Forelimb muscle (tissue), 1 donor: ENCODE data around the gene EPHB4. TPM values are rescaled to one million over a fixed set of nuclear protein-coding genes. Genes with fewer than 3 reads are reported as not detected.
"Not testable (repeated sequence)": the region's sequence is repeated elsewhere in the genome, so short reads cannot be mapped to it uniquely, and the experiment has no call there.

ENCODE experiments used
- DNase-seq: peaks from one replicate; pipeline ENCODE4 v3.0.0-alpha.2; 2013; ENCODE audit warnings: low read depth
- polyA plus RNA-seq: library from polyadenylated mRNA; unstranded; fragments of 120-200 nt; gene quantifications from one replicate; pipeline ENCODE4 v1.2.1, GENCODE V29; 2013; ENCODE audit not compliant: insufficient read length

The EPHB4 gene
- polyA plus RNA-seq, 1 donor: 38.8 TPM

DNA sequence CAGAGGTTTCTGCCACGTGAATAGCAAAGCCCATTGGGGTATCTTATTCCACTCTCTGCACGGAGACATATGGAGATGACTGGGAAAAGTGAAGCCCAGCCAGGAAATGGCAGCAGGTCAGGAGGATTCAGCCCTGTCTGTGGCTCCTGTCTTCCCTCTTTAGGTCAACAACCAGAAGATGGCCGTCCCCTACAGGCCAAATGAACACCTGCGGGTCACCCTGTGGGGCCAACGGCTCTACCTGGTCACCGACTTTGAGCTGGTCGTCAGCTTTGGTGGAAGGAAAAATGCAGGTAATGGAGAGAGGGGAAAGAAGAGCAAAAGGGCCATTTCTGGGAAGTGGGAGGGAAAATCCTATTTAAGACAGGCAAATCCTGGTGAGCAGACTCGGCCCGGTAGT is 38.3 kb downstream of the EPHB4 start:
- DNase-seq: no peak

DNA sequence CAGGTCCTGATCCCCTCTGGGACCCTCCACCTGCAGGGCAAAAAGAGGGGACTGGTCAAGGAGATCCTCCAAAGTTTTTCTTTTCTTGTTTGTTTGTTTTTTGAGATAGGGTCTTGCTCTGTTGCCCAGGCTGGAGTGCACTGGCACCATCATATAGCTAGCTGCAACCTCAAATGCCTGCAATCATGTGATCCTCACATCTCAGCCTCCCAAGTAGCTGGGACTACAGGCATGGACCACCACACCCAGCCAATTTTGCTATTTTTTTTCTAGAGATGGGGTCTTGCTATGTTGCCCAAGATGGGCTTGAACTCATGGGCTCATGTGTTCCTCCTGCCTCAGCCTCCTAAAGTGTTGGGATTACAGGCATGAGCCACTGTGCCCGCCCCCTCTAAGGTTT is 41.0 kb downstream of the EPHB4 start:
- DNase-seq: no peak

DNA sequence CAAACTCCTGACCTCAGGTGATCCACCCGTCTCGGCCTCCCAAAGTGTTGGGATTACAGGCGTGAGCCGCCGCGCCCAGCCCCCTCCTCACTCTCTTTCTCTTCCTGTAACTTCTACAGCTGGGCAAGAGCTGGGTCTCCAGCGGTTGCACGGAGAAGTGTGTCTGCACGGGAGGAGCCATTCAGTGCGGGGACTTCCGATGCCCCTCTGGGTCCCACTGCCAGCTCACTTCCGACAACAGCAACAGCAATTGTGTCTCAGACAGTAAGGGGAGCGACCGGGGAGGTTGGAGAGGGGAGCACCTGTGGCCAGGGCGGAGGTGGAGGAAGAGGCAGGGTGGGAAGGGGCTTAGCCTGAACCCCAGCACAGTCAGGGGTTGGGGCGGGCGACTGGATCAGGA is 41.4 kb downstream of the EPHB4 start:
- DNase-seq: no peak

DNA sequence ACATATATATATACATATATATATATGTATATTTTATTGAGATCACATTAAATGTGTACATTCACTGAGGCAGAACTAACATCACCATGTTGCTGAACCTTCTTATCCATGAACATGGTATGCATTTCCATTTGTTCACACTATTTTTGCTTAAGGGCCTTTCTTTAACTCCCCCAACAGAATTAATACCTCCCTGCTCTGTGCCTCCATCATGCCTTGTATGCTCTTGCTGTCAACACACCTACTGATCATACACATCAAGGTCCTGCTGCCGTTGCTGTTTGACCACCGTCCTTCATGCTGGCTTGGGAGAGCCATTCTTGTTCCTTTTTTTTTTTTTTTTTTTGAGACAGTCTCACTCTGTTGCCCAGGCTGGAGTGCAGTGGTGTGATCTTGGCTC is 43.5 kb downstream of the EPHB4 start:
- DNase-seq: no peak

DNA sequence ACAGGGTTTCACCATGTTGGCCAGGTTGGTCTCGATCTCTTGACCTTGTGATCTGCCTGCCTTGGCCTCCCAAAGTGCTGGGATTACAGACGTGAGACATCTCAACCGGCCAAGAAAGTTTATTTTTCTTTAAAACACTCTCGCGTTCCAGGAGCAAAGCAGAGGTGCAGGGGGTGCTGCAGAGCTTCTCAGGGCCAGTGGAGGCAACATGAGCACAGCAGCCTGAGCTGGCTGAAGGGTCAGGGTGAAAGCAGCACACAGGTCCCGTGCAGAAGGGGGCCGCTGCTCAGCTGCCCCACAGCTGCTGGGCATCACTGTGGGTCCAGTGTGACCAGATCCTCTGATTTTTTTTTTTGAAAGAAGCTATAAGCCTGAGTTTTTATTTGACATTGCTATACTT is 46.1 kb downstream of the EPHB4 start:
- no peak for DNase-seq

DNA sequence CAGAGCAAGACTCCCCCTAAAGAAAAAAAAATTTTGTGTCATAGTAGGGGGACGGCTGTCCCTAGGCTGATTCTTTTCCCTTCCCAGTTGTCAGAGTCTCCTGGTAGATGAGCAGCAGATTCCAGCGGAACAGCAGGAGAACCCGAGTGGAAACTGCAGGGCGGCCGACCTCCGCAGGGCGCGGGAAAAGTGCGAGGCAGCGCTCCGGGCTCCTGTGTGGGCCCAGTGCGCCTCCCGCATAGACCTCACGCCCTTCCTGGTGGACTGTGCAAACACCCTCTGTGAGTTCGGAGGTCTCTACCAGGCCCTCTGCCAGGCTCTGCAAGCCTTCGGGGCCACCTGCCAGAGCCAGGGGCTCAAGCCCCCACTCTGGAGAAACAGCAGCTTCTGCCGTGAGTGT is 48.0 kb downstream of the EPHB4 start:
- DNase-seq: no peak

DNA sequence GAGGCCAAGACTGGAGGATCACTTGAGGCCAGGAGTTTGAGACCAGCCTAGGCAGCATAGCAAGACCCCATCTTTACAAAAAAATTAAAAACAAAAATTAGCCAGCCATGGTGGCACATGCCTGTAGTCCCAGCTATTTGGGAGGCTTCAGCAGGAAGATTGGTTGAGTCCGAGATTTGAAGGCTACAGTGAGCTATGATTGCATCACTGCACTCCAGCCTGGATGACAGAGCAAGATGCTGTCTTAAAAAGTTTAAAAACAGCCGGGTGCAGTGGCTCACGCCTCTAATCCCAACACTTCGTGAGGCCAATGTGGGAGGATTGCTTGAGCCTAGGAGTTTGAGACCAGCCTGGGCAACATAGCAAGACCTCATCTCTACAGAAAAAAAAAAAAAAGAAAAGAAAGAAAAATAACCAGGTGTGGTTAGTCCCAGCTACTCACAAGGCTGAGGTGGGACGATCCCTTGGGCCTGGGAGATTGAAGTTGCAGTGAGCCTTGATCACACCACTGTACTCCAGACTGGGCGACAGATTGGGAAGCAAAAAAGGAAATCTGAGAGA is 49.2 kb downstream of the EPHB4 start:
- DNase-seq: no peak

DNA sequence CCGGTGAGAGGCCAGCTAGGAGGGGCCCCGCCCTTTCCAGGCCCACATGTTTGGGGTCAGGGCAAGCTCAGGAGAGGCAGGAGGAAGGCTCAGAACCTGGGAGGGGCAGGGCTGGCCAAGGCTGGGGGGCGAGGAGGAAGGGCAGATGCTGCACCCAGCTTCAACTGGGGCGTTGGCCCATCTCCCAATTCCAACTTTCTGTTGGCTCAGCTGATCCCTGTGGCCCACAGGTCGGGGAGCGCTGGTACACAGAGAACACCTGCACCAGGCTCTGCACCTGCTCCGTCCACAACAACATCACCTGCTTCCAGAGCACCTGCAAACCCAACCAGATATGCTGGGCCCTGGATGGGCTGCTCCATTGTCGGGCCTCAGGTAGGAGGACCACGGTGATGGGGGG is 53.8 kb downstream of the EPHB4 start:
- no peak for DNase-seq

DNA sequence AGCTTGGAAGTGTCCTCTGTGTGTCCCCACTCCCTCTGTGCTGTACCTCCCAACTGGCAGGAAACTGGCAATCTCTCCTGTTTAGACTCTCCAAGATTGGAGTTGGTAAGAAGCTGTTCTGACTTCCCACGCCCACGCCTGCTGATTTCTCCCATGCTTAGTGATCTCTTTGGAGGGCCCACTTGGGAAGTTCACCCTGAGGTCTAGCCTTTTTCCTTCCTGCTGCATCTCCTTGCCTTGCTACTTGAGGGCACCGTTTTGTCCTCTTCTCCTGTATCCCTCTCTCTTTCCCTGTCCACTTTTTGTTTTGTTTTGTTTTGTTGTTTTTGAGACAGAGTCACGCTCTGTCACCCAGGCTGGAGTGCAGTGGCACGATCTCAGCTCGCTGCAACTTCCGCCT is 58.5 kb downstream of the EPHB4 start:
- DNase-seq: no peak

DNA sequence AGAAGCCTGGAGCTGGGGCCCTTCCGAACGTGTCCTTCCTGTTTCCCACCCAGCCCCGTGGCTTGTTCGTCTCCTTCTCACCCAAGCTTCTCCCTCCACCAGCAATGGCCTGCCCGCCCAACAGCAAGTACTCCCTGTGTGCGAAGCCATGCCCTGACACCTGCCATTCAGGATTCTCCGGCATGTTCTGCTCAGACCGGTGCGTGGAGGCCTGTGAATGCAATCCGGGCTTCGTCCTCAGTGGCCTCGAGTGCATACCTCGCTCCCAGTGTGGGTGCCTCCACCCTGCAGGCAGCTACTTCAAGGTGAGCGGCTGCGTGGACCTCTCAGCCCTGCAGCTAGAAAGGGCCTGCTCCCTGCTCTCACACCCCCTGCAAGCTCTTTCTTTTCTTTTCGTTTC is 62.1 kb downstream of the EPHB4 start:
- DNase-seq: no peak

DNA sequence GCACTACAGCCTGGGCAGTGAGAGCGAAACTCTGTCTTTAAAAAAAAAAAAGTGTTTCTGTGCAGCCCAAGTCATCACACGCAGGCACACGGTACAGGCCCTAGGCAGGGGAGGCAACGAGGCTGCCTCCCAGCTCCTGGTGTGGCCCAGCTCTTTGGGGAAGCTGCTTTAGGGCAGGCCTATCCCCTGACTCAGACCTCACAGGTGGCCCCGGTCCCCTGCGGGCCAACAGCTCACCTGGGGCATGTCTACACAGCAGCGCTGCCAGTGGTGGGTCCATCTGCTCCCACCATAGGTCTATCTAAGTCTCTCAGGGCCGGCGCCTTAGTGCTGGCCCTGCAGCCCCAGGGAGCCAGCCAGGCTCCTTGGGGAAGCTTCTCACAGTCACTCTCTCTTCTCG is 62.5 kb downstream of the EPHB4 start:
- DNase-seq: no peak

DNA sequence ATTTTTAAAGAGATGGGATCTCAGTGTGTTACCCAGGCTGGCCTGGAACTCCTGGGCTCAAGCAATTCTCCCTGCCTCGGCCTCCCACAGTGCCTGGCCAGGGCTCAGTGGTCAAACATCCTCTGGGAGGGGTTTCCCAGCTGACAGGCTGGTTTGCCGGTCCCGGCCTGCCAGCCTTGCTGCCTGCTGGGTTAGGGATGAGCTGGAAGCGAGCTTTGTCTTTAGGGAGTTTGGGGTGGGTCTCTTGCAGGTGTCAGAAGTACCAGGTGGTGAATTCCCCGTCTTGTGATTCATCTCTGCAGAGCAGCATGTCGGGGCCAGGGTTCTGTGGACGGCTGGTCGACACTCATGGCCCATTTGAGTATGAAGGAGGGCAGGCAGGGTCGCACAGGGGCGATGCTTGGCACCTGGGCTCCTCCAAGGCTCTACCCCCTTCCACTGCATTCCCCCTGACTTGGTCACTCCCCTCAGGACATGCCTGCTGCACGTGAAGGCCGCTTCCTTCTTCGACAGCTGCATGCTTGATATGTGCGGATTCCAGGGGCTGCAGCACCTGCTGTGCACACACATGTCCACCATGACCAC is 63.7 kb downstream of the EPHB4 start:
- DNase-seq: no peak

DNA sequence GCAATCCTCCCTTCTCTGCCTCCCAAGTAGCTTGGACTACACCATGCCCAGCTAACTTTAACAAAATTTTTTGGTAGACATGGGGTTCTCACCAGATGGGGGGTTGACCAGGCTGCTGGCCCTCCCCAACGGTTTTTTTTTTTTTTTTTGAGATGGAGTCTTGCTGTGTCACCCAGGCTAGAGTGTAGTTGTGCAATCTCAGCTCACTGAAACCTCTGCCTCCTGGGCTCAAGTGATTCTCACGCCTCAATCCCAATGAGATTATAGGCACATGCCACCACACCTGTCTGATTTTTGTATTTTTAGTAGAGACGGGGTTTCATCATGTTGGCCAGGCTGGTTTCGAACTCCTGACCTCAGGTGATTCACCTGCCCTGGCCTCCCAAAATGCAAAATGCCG is 64.5 kb downstream of the EPHB4 start:
- DNase-seq: not testable (repeated sequence)

DNA sequence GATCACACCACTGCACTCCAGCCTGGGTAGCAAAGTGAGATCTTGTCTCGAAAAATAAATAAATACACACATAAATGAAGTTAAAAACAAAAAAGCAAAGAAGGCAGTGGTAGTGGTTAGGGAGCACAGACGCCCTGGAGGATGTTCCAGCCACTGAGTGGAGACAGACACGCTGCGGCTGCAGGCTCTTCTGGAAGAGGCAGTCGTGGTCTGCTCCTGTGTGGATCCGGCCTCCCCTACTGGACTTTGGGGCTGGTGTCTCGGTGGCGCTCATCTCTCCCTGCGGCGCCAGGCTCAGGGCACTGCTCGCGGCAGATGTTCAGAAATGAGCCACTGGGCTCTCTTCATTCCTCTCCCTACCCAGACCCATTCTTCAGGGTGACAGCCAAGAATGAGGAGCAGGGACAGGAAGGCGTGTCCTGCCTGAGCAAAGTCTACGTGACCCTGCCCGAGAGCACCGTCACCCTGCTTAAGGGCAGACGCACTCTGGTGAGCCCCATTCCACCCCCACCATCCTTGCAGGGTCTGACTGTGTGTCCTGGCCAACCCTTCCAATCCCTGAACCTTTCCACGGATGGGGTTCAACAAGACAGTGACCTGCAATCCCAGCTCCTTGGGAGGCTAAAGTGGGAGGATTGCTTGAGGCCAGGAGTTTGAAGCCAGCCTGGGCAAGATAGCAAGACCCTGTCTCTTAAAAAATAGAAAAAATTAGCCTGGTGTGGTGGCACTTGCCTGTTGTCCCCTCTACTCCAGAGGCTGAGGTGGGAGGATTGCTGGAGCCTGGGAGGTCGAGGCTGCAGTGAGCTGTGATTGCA is 67.8 kb downstream of the EPHB4 start:
- no peak for DNase-seq

DNA sequence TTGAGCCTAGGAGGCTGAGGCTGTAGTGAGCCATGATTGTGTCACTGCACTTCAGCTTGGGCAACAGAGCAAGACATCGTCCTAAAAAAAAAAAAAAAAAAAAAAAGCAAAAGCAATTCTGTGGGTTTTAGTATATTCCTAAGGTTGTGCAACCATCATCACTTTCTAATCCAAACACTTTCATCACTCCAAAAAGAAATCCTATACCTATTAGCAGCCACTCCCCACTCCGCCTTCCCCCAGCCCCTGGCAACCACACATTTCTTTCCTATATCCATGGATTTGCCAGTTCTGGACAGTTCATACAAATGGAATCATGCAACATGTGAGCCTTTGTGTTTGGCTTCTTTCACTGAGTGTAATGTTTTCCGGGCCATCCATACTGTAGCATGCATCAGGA is 73.6 kb downstream of the EPHB4 start:
- no peak for DNase-seq

DNA sequence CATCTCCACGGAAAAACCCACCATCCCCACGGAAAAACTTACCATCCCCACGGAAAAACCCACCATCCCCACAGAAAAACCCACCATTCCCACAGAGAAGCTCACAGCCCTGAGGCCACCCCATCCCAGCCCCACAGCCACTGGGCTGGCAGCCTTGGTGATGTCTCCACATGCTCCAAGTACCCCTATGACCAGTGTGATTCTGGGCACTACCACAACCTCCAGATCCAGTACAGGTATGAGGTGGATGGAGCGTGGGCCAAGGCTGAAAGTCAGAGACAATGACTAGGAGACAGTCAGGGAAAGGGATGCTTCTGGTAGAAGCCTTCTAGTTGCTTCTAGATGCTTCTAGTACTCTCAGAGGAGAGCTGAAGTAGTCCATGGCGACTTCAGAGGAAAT is 74.3 kb downstream of the EPHB4 start:
- no peak for DNase-seq

Other genes with a start within 250 kb of the EPHB4 start
- 25.3 TPM for gene LRCH4, start 241.4 kb downstream of the EPHB4 start, polyA plus RNA-seq
- 1.0 TPM for gene FBXO24, start 241.2 kb downstream of the EPHB4 start, polyA plus RNA-seq
- gene PCOLCE, start 225.2 kb downstream of the EPHB4 start, polyA plus RNA-seq: 224 TPM
- gene MOSPD3, start 215.0 kb downstream of the EPHB4 start, polyA plus RNA-seq: 17.1 TPM
- 0.90 TPM for gene TFR2, start 186.0 kb downstream of the EPHB4 start, polyA plus RNA-seq
- not detected for gene ACTL6B, start 171.1 kb downstream of the EPHB4 start, polyA plus RNA-seq
- 139 TPM for gene GNB2, start 153.8 kb downstream of the EPHB4 start, polyA plus RNA-seq
- gene GIGYF1, start 133.3 kb downstream of the EPHB4 start, polyA plus RNA-seq: 30.2 TPM
- 21.0 TPM for gene POP7, start 121.4 kb downstream of the EPHB4 start, polyA plus RNA-seq
- 0.18 TPM for gene EPO, start 107.1 kb downstream of the EPHB4 start, polyA plus RNA-seq
- gene ZAN, start 93.9 kb downstream of the EPHB4 start, polyA plus RNA-seq: not detected
- gene SLC12A9, start 25.2 kb upstream of the EPHB4 start, polyA plus RNA-seq: 20.7 TPM
- gene TRIP6, start 39.9 kb upstream of the EPHB4 start, polyA plus RNA-seq: 41.1 TPM
- 98.4 TPM for gene SRRT, start 47.6 kb upstream of the EPHB4 start, polyA plus RNA-seq
- 2.0 TPM for gene UFSP1, start 62.2 kb upstream of the EPHB4 start, polyA plus RNA-seq
- 67.1 TPM for gene ACHE, start 68.4 kb upstream of the EPHB4 start, polyA plus RNA-seq
- 0.10 TPM for gene MUC3A, start 122.0 kb upstream of the EPHB4 start, polyA plus RNA-seq
- gene MUC12, start 142.0 kb upstream of the EPHB4 start, polyA plus RNA-seq: 0.48 TPM
- not detected for gene MUC17, start 192.6 kb upstream of the EPHB4 start, polyA plus RNA-seq